Karpas-422 (cell line): ENCODE data around the gene GDF2. TPM values are rescaled to one million over a fixed set of nuclear protein-coding genes. Genes with fewer than 3 reads are reported as not detected.

Experiments used
- DNase-seq: peaks from one replicate; pipeline ENCODE4 v3.0.0-alpha.2; 2015
- H2AFZ ChIP-seq: fragments of 200-600 bp; sonication (generic); 2 replicates; pipeline ENCODE4 v1.6.1; 2014; ENCODE audit warnings: antibody characterized with exemption, low read length, mixed read lengths
- H3K27ac ChIP-seq: fragments of 200-600 bp; sonication (generic); 2 replicates; pipeline ENCODE4 v1.5.1; 2014; ENCODE audit warnings: mild to moderate bottlenecking, low read length, moderate library complexity
- H3K27me3 ChIP-seq: fragments of 200-600 bp; sonication (generic); 2 replicates; pipeline ENCODE4 v1.6.1; 2014; ENCODE audit warnings: low read length, mixed read lengths
- H3K36me3 ChIP-seq: fragments of 200-600 bp; sonication (generic); 2 replicates; pipeline ENCODE4 v1.6.1; 2014; ENCODE audit warnings: low read length, mixed read lengths; ENCODE audit not compliant: insufficient read depth
- H3K4me1 ChIP-seq: fragments of 200-600 bp; sonication (generic); 2 replicates; pipeline ENCODE4 v1.6.1; 2014; ENCODE audit warnings: mild to moderate bottlenecking, low read length, mixed read lengths
- H3K4me2 ChIP-seq: fragments of 200-600 bp; sonication (generic); 2 replicates; pipeline ENCODE4 v1.6.1; 2014; ENCODE audit warnings: low read length, low read depth, mild to moderate bottlenecking; ENCODE audit not compliant: poor library complexity, severe bottlenecking
- H3K4me3 ChIP-seq: fragments of 200-600 bp; sonication (generic); 2 replicates; pipeline ENCODE4 v1.5.1; 2014; ENCODE audit warnings: mild to moderate bottlenecking, antibody characterized with exemption, low read length, mixed read lengths
- H3K79me2 ChIP-seq: fragments of 200-600 bp; sonication (generic); 2 replicates; pipeline ENCODE4 v1.6.1; 2014; ENCODE audit warnings: mild to moderate bottlenecking, low read length, mixed read lengths
- H3K9ac ChIP-seq: fragments of 200-600 bp; sonication (generic); 2 replicates; pipeline ENCODE4 v1.6.0; 2014; ENCODE audit warnings: low read length
- H3K9me2 ChIP-seq: fragments of 200-600 bp; sonication (generic), shearing (Covaris generic); replicated peaks from 2 replicates; pipeline ENCODE4 v1.6.0; 2014; ENCODE audit warnings: mild to moderate bottlenecking, low read length, moderate library complexity; ENCODE audit not compliant: insufficient read depth
- H3K9me3 ChIP-seq: fragments of 300-700, 200-600 bp; sonication (generic); 2 replicates; pipeline ENCODE4 v1.6.1; 2014; ENCODE audit warnings: low read length, mixed read lengths
- H4K20me1 ChIP-seq: fragments of 200-600 bp; sonication (generic); 2 replicates; pipeline ENCODE4 v1.6.1; 2014; ENCODE audit warnings: mild to moderate bottlenecking, antibody characterized with exemption, low read length, low read depth; ENCODE audit not compliant: insufficient read depth
- total RNA-seq: library from RNA; depleted of rRNA; stranded (reverse); fragments of >200 nt; shearing (Covaris generic); gene quantifications from 2 replicates; pipeline ENCODE4 v1.2.3, GENCODE V29; 2014; ENCODE audit warnings: low replicate concordance

GDF2 gene
- total RNA-seq, 1 experiment from 2014 or later = not detected

GRCh38 chr10:47351899-47352815, 29.9 kb downstream of the GDF2 start:
- Histone ChIP-seq H3K9me2 (no peaks in the 10 kb centered on the region), H3K27ac (no peak overlapping the region), H3K4me2 (no peak overlapping the region), H2AFZ (no peak overlapping the region), H3K79me2 (no peaks in the 10 kb centered on the region), H3K4me1 (peaks cover 11% of the 10 kb centered on the region), H3K36me3 (no peaks in the 10 kb centered on the region), H3K9me3 (no peaks in the 10 kb centered on the region), H4K20me1 (no peaks in the 10 kb centered on the region), H3K27me3 (no peaks in the 10 kb centered on the region), H3K4me3 (no peak overlapping the region), H3K9ac (no peak overlapping the region)
- DNase-seq = no peak

GRCh38 chr10:47353351-47353750, 31.1 kb downstream of the GDF2 start:
- H3K27ac ChIP-seq = no peak overlapping the region
- H3K4me1 ChIP-seq = peaks cover 11% of the 10 kb centered on the region
- H2AFZ ChIP-seq = no peak overlapping the region
- H3K36me3 ChIP-seq = no peaks in the 10 kb centered on the region
- H3K4me3 ChIP-seq = no peak overlapping the region
- no peak overlapping the region for H3K9ac ChIP-seq
- no peak overlapping the region for H3K4me2 ChIP-seq
- H3K79me2 ChIP-seq = no peaks in the 10 kb centered on the region
- no peak for DNase-seq
- no peaks in the 10 kb centered on the region for H4K20me1 ChIP-seq
- H3K27me3 ChIP-seq = no peaks in the 10 kb centered on the region
- no peaks in the 10 kb centered on the region for H3K9me3 ChIP-seq
- H3K9me2 ChIP-seq = no peaks in the 10 kb centered on the region

GRCh38 chr10:47354165-47354564, 31.9 kb downstream of the GDF2 start:
- Histone ChIP-seq H3K9ac (no peak overlapping the region), H3K79me2 (no peaks in the 10 kb centered on the region), H3K36me3 (no peaks in the 10 kb centered on the region), H3K4me2 (no peak overlapping the region), H4K20me1 (no peaks in the 10 kb centered on the region), H3K4me3 (no peak overlapping the region), H3K4me1 (peaks cover 11% of the 10 kb centered on the region), H3K27ac (no peak overlapping the region), H3K9me3 (no peaks in the 10 kb centered on the region), H2AFZ (no peak overlapping the region), H3K9me2 (no peaks in the 10 kb centered on the region), H3K27me3 (no peaks in the 10 kb centered on the region)
- no peak for DNase-seq

- Histone ChIP-seq H3K4me3 (no peak overlapping the region), H3K9me2 (no peaks in the 10 kb centered on the region), H2AFZ (no peak overlapping the region), H3K4me1 (peaks cover 11% of the 10 kb centered on the region), H3K79me2 (no peaks in the 10 kb centered on the region), H3K4me2 (no peak overlapping the region), H3K9me3 (no peaks in the 10 kb centered on the region), H3K36me3 (no peaks in the 10 kb centered on the region), H3K27me3 (no peaks in the 10 kb centered on the region), H3K9ac (no peak overlapping the region), H4K20me1 (no peaks in the 10 kb centered on the region), H3K27ac (no peak overlapping the region)
- no peak for DNase-seq
Observed at GRCh38 chr10:47354900-47355299, 32.6 kb downstream of the GDF2 start.

- peak overlapping the region; percentile 7 for H3K4me2 ChIP-seq
- H3K4me3 ChIP-seq = no peak overlapping the region
- H3K27ac ChIP-seq = no peak overlapping the region
- no peak overlapping the region for H3K9ac ChIP-seq
- no peaks in the 10 kb centered on the region for H3K9me3 ChIP-seq
- peaks cover 11% of the 10 kb centered on the region for H3K4me1 ChIP-seq
- no peak overlapping the region for H2AFZ ChIP-seq
- H3K36me3 ChIP-seq = no peaks in the 10 kb centered on the region
- no peaks in the 10 kb centered on the region for H3K27me3 ChIP-seq
- no peaks in the 10 kb centered on the region for H3K9me2 ChIP-seq
- no peaks in the 10 kb centered on the region for H4K20me1 ChIP-seq
- H3K79me2 ChIP-seq = no peaks in the 10 kb centered on the region
- DNase-seq = no peak
Observed at GRCh38 chr10:47356708-47357107, 34.5 kb downstream of the GDF2 start.

GRCh38 chr10:47357131-47357582, 34.9 kb downstream of the GDF2 start:
- DNase-seq = no peak
- no peaks in the 10 kb centered on the region for H3K9me2 ChIP-seq
- H3K4me1 ChIP-seq = peaks cover 11% of the 10 kb centered on the region
- no peaks in the 10 kb centered on the region for H3K9me3 ChIP-seq
- H2AFZ ChIP-seq = no peak overlapping the region
- no peaks in the 10 kb centered on the region for H3K36me3 ChIP-seq
- H3K4me3 ChIP-seq = no peak overlapping the region
- no peaks in the 10 kb centered on the region for H4K20me1 ChIP-seq
- H3K79me2 ChIP-seq = no peaks in the 10 kb centered on the region
- no peaks in the 10 kb centered on the region for H3K27me3 ChIP-seq
- no peak overlapping the region for H3K9ac ChIP-seq
- no peak overlapping the region for H3K27ac ChIP-seq
- no peak overlapping the region for H3K4me2 ChIP-seq

- no peaks in the 10 kb centered on the region for H3K9me2 ChIP-seq
- H3K27me3 ChIP-seq = no peaks in the 10 kb centered on the region
- no peak overlapping the region for H2AFZ ChIP-seq
- no peak overlapping the region for H3K4me3 ChIP-seq
- H4K20me1 ChIP-seq = no peaks in the 10 kb centered on the region
- no peaks in the 10 kb centered on the region for H3K36me3 ChIP-seq
- no peak overlapping the region for H3K4me2 ChIP-seq
- DNase-seq = no peak
- no peaks in the 10 kb centered on the region for H3K79me2 ChIP-seq
- H3K27ac ChIP-seq = no peak overlapping the region
- no peaks in the 10 kb centered on the region for H3K9me3 ChIP-seq
- peaks cover 11% of the 10 kb centered on the region for H3K4me1 ChIP-seq
- H3K9ac ChIP-seq = no peak overlapping the region
Observed at GRCh38 chr10:47357911-47358310, 35.7 kb downstream of the GDF2 start.

GRCh38 chr10:47358457-47358856, 36.2 kb downstream of the GDF2 start:
- Histone ChIP-seq H3K4me1 (peaks cover 11% of the 10 kb centered on the region), H3K4me2 (no peak overlapping the region), H3K9me3 (no peaks in the 10 kb centered on the region), H3K4me3 (no peak overlapping the region), H3K79me2 (no peaks in the 10 kb centered on the region), H3K27me3 (no peaks in the 10 kb centered on the region), H4K20me1 (no peaks in the 10 kb centered on the region), H3K36me3 (no peaks in the 10 kb centered on the region), H3K27ac (no peak overlapping the region), H3K9me2 (no peaks in the 10 kb centered on the region), H2AFZ (no peak overlapping the region), H3K9ac (no peak overlapping the region)
- no peak for DNase-seq
